Mesenchymal stem cell (in vitro differentiated cells and primary cell): ENCODE data around the gene SEZ6L.

Experiments
- DNase-seq: peaks from one replicate; pipeline ENCODE4 v3.0.0-alpha.2; 2013
- H2AFZ ChIP-seq: one replicate; pipeline ENCODE4 v1.6.1; 2013; ENCODE audit warnings: low read depth, mild to moderate bottlenecking, control low read depth, inconsistent platforms, low read length, moderate library complexity
- H2AK5ac ChIP-seq: 2 replicates; pipeline ENCODE4 v1.6.1; 2013; ENCODE audit warnings: low read length, moderate library complexity, mild to moderate bottlenecking, inconsistent platforms; ENCODE audit not compliant: severe bottlenecking
- H2BK120ac ChIP-seq: one replicate; pipeline ENCODE4 v1.6.1; 2013; ENCODE audit warnings: low read depth, mild to moderate bottlenecking, inconsistent platforms, low read length, moderate library complexity
- H2BK12ac ChIP-seq, 2 experiments: one replicate each; pipeline ENCODE4 v1.6.1; 2013; ENCODE audit warnings: inconsistent platforms in 2 of 2, low read length in 2 of 2, mild to moderate bottlenecking in 2 of 2, moderate library complexity in 2 of 2, control low read depth in 1 of 2
- H2BK15ac ChIP-seq: one replicate; pipeline ENCODE4 v1.6.1; 2013; ENCODE audit warnings: mild to moderate bottlenecking, low read depth, inconsistent platforms; ENCODE audit not compliant: poor library complexity, severe bottlenecking
- H2BK5ac ChIP-seq: 2 replicates; pipeline ENCODE4 v1.6.1; 2013; ENCODE audit warnings: low read depth, mild to moderate bottlenecking, low read length, control low read depth, inconsistent platforms; ENCODE audit not compliant: poor library complexity, severe bottlenecking
- H3K14ac ChIP-seq, 2 experiments: one replicate each; pipeline ENCODE4 v1.6.1; 2013; ENCODE audit warnings: inconsistent platforms in 2 of 2, low read length in 2 of 2, control low read depth in 1 of 2, mild to moderate bottlenecking in 1 of 2, moderate library complexity in 1 of 2
- H3K18ac ChIP-seq, 2 experiments: one replicate each; pipeline ENCODE4 v1.6.1; 2013; ENCODE audit warnings: inconsistent platforms in 2 of 2, low read length in 2 of 2, control low read depth in 1 of 2, low read depth in 1 of 2, mild to moderate bottlenecking in 1 of 2
- H3K23ac ChIP-seq, 2 experiments: one replicate each; pipeline ENCODE4 v1.6.1; 2013; ENCODE audit warnings: inconsistent platforms in 2 of 2, low read length in 2 of 2, mild to moderate bottlenecking in 2 of 2, moderate library complexity in 2 of 2, control low read depth in 1 of 2
- H3K27ac ChIP-seq: 2 replicates; pipeline ENCODE4 v1.5.1; 2013; ENCODE audit warnings: mild to moderate bottlenecking, moderate library complexity, low read length, control low read depth, inconsistent platforms; ENCODE audit not compliant: poor library complexity, severe bottlenecking
- H3K27me3 ChIP-seq, 2 experiments: 2 replicates each; pipeline versions ENCODE4 v1.6.1 to v1.7.0; 2013; ENCODE audit warnings: low read length in 2 of 2, mild to moderate bottlenecking in 2 of 2, moderate library complexity in 2 of 2, control low read depth in 1 of 2, inconsistent platforms in 1 of 2; ENCODE audit not compliant: control insufficient read depth in 1 of 2, insufficient read depth in 1 of 2
- H3K36me3 ChIP-seq, 2 experiments: 2 replicates each; pipeline versions ENCODE4 v1.6.1 to v1.7.0; 2013; ENCODE audit warnings: low read length in 2 of 2, control low read depth in 1 of 2, inconsistent platforms in 1 of 2, low read depth in 1 of 2, mild to moderate bottlenecking in 1 of 2; ENCODE audit not compliant: insufficient read depth in 2 of 2, control insufficient read depth in 1 of 2
- H3K4ac ChIP-seq, 2 experiments: one replicate each; pipeline ENCODE4 v1.6.1; 2013; ENCODE audit warnings: inconsistent platforms in 2 of 2, low read length in 2 of 2, mild to moderate bottlenecking in 2 of 2, moderate library complexity in 2 of 2, control low read depth in 1 of 2, low read depth in 1 of 2
- H3K4me1 ChIP-seq: 2 replicates; pipeline ENCODE4 v1.6.1; 2013; ENCODE audit warnings: low read depth, low read length, control low read depth; ENCODE audit not compliant: control insufficient read depth, insufficient read depth
- H3K4me2 ChIP-seq: 2 replicates; pipeline ENCODE4 v1.6.1; 2013; ENCODE audit warnings: low read length, mild to moderate bottlenecking, inconsistent platforms; ENCODE audit not compliant: poor library complexity, severe bottlenecking
- H3K4me3 ChIP-seq, 2 experiments: 2 replicates each; pipeline versions ENCODE4 v1.5.1 to v1.7.0; 2013; ENCODE audit warnings: low read length in 2 of 2, mild to moderate bottlenecking in 2 of 2, control low read depth in 1 of 2, low read depth in 1 of 2; ENCODE audit not compliant: insufficient read depth in 1 of 2
- H3K79me1 ChIP-seq: replicated peaks from 2 replicates; pipeline ENCODE4 v1.6.1; 2013; ENCODE audit warnings: mild to moderate bottlenecking, control low read depth, low read length, inconsistent platforms; ENCODE audit not compliant: poor library complexity, severe bottlenecking
- H3K9ac ChIP-seq: 2 replicates; pipeline ENCODE4 v1.7.0; 2013; ENCODE audit warnings: mild to moderate bottlenecking, low read length, moderate library complexity
- H3K9me3 ChIP-seq: 2 replicates; pipeline ENCODE4 v1.7.0; 2013; ENCODE audit warnings: mild to moderate bottlenecking, low read length; ENCODE audit not compliant: control insufficient read depth
- H4K8ac ChIP-seq: one replicate; pipeline ENCODE4 v1.6.1; 2013; ENCODE audit warnings: inconsistent platforms, mild to moderate bottlenecking, low read length, moderate library complexity
- H4K91ac ChIP-seq: one replicate; pipeline ENCODE4 v1.6.1; 2013; ENCODE audit warnings: mild to moderate bottlenecking, low read length, inconsistent platforms
- WGBS: methylation state at CpG from one replicate; pipeline ENCODE4 v1.1.7; 2013; ENCODE audit warnings: mixed read lengths; 5-methylcytosine and 5-hydroxymethylcytosine counted together

Gene SEZ6L

DNA sequence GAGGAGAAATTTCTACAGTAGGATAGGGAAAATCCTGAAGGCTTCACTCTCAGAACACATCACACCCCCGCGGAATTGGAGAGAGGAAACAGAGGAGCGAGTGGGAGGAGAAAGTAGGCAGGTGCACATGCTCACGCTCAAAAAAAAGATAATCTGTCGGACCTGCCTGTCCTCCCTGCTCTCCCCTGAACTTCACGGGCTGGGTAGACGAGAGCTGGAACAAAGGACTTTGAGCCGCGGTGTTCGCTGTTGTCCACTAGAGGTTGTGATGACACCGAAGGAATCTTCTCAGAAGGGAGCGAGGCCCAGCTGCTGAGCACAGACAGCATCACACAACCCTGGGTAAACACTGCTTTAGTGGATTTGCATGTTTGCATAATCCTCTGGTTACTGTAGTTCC lies 5.0 kb downstream of the SEZ6L start:
- no peaks in the 10 kb centered on the region for H3K79me1 ChIP-seq
- H2AK5ac ChIP-seq, result no peak overlapping the region
- no peak overlapping the region for H3K4me3 ChIP-seq
- no peak overlapping the region for H3K23ac ChIP-seq
- no peak overlapping the region for H3K4me2 ChIP-seq
- H3K14ac ChIP-seq, result no peak overlapping the region
- H2BK5ac ChIP-seq, result no peak overlapping the region
- H3K27me3 ChIP-seq, result peaks cover 33 to 53% of the 10 kb centered on the region in 2 experiments
- no peaks in the 10 kb centered on the region for H3K9me3 ChIP-seq
- H3K4me1 ChIP-seq, result peaks cover 6% of the 10 kb centered on the region
- H3K4ac ChIP-seq, result no peak overlapping the region
- no peak overlapping the region for H2AFZ ChIP-seq
- no peak overlapping the region for H3K9ac ChIP-seq
- H2BK15ac ChIP-seq, result no peak overlapping the region
- H4K91ac ChIP-seq, result no peak overlapping the region
- no peak overlapping the region for H3K18ac ChIP-seq
- H2BK12ac ChIP-seq, result no peak overlapping the region
- H4K8ac ChIP-seq, result no peak overlapping the region
- WGBS, result 29% methylated on average over 12 of the region's 12 CpGs
- no peak overlapping the region for H2BK120ac ChIP-seq
- DNase-seq, result no peak
- H3K36me3 ChIP-seq, result no peaks in the 10 kb centered on the region
- H3K27ac ChIP-seq, result no peak overlapping the region

DNA sequence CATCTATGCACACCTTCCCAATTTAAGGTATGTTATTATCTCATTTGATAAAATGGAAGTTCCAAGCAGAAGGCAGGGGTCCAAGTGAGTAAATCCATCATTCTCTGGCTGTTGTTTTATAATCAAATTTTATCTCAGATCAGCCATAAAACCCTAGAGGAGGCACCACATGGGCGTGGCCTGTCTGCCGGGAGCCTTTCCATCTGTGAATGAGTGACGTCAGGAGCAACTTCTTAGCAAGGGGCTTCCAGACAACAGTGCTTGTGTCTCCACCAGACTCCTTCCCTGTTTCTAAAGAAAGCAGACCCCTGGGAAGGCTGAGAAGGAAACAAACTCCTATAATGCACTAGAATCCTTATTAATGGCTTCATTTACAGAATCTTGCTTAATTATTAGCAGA lies 13.5 kb downstream of the SEZ6L start:
- WGBS, result 69% methylated on average over 3 of the region's 3 CpGs
- Histone ChIP-seq H2AFZ (no peak overlapping the region), H2AK5ac (no peak overlapping the region), H3K27ac (no peak overlapping the region), H3K4ac (no peak overlapping the region), H3K9ac (no peak overlapping the region), H3K79me1 (no peaks in the 10 kb centered on the region), H3K36me3 (no peaks in the 10 kb centered on the region), H3K14ac (no peak overlapping the region), H3K4me2 (no peak overlapping the region), H2BK15ac (no peak overlapping the region), H2BK5ac (no peak overlapping the region), H3K27me3 (peaks cover 0 to under 1% of the 10 kb centered on the region in 2 experiments), H3K23ac (no peak overlapping the region), H2BK120ac (no peak overlapping the region), H2BK12ac (no peak overlapping the region), H3K9me3 (no peaks in the 10 kb centered on the region), H3K4me1 (no peaks in the 10 kb centered on the region), H3K18ac (no peak overlapping the region), H3K4me3 (no peak overlapping the region), H4K91ac (no peak overlapping the region), H4K8ac (no peak overlapping the region)
- no peak for DNase-seq

DNA sequence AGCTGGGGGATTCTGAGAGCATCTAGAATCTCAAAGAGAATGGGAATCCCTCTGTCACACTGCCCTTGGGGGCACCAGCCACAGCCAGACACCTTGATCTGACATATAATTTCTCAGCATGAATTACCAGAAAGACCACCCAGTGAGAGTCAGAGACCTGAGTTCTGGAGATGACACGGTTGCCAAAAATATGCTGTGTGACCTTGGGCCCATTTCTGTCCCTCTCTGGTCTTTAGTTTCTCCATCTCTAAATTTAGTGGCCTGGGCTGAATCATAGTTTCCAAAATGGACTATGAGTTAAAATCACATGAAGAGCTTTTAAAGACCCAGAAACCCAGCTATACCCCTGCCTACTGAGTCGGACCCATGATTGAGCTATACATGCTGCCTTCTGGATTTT lies 15.9 kb downstream of the SEZ6L start:
- H2AFZ ChIP-seq, result no peak overlapping the region
- no peak for DNase-seq
- H2BK120ac ChIP-seq, result no peak overlapping the region
- H3K36me3 ChIP-seq, result no peaks in the 10 kb centered on the region
- H3K9me3 ChIP-seq, result no peaks in the 10 kb centered on the region
- H2AK5ac ChIP-seq, result no peak overlapping the region
- no peaks in the 10 kb centered on the region for H3K79me1 ChIP-seq
- no peak overlapping the region for H3K27ac ChIP-seq
- no peak overlapping the region for H3K18ac ChIP-seq
- no peak overlapping the region for H4K91ac ChIP-seq
- H3K23ac ChIP-seq, result no peak overlapping the region
- no peak overlapping the region for H3K4ac ChIP-seq
- H3K4me1 ChIP-seq, result no peaks in the 10 kb centered on the region
- H3K9ac ChIP-seq, result no peak overlapping the region
- no peak overlapping the region for H2BK5ac ChIP-seq
- H3K4me2 ChIP-seq, result no peak overlapping the region
- H3K27me3 ChIP-seq, result peaks cover 0 to 7% of the 10 kb centered on the region in 2 experiments
- no peak overlapping the region for H3K4me3 ChIP-seq
- no peak overlapping the region for H2BK12ac ChIP-seq
- WGBS, result 64% methylated on average over 2 of the region's 2 CpGs
- H4K8ac ChIP-seq, result no peak overlapping the region
- no peak overlapping the region for H2BK15ac ChIP-seq
- H3K14ac ChIP-seq, result no peak overlapping the region

DNA sequence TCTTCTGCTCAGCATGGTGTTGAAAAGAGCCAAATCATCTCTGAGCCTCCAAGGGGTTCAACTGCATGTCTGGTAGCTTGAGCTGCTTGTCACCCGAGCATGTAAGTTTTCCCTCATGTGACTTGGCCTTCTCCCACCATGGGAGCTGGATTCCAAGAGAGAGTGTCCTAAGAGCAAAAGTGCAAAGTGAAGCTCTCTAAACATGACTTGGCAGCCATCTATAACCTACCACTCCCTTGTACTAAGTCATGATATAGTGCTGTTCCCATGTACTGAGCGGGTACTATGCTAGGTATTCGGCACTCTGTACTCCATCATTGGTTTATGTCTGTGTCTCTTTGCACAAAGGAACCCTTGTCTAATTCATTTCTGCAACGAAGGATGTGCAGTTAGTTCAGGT lies 19.1 kb downstream of the SEZ6L start:
- no peak overlapping the region for H2BK5ac ChIP-seq
- WGBS, result 76% methylated on average over 3 of the region's 4 CpGs
- H3K4me3 ChIP-seq, result no peak overlapping the region
- no peak overlapping the region for H3K23ac ChIP-seq
- H3K4ac ChIP-seq, result no peak overlapping the region
- H3K36me3 ChIP-seq, result no peaks in the 10 kb centered on the region
- no peaks in the 10 kb centered on the region for H3K4me1 ChIP-seq
- H2AFZ ChIP-seq, result no peak overlapping the region
- no peak overlapping the region for H2BK12ac ChIP-seq
- no peak overlapping the region for H3K4me2 ChIP-seq
- no peak overlapping the region for H4K91ac ChIP-seq
- H3K9ac ChIP-seq, result no peak overlapping the region
- H3K14ac ChIP-seq, result no peak overlapping the region
- no peak overlapping the region for H2AK5ac ChIP-seq
- H3K9me3 ChIP-seq, result no peaks in the 10 kb centered on the region
- no peak for DNase-seq
- no peak overlapping the region for H4K8ac ChIP-seq
- H2BK15ac ChIP-seq, result no peak overlapping the region
- H3K27me3 ChIP-seq, result peaks cover 0 to 7% of the 10 kb centered on the region in 2 experiments
- H3K79me1 ChIP-seq, result no peaks in the 10 kb centered on the region
- no peak overlapping the region for H2BK120ac ChIP-seq
- no peak overlapping the region for H3K18ac ChIP-seq
- H3K27ac ChIP-seq, result no peak overlapping the region
